ENCODE measurements around the gene NDUFA8. TPM values are rescaled to one million over a fixed set of nuclear protein-coding genes. Genes with fewer than 3 reads are reported as not detected.

The NDUFA8 gene
- total and polyA plus RNA-seq, 9 of the 15 experiments (the other 6 are each of a cell fraction or from before 2014, with no cell fraction given), result 105 to 212 (median 133) TPM

DNA sequence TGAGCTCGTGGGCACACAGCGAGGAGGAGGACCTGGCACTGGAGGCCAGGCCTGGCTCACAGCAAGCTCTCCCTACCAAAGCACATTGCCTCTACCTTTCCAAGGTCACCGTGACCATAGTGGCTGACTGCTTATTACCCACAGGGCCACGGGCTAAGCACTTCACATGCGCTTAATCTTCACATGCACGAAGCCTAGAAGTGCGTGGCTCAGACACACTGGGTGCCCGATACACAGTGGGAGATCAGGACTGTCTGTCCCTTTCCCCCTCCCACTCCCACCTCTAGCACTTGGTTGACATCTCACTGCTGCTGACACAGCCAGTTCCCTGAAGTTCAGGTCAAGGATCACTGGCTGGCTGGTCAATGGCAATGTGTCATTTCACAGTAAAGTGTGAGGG lies 45.6 kb upstream of the NDUFA8 start:
- H4K20me1 ChIP-seq (replicated peaks; ENCODE audit: control insufficient read depth, insufficient read depth, low read length), result 0 out of 2 replicates have a peak, but pooled peaks cover 4% of the 10 kb centered on the region
- no peak overlapping the region for H2AFZ ChIP-seq (ENCODE audit: low read depth, low read length)
- H3K4me1 ChIP-seq (replicated peaks in 1 of 2; ENCODE audit: control insufficient read depth in 2 of 2, insufficient read depth in 2 of 2, low read length in 2 of 2), result peaks cover 0 to 4% of the 10 kb centered on the region in 2 experiments; a peak in 1 of 5 replicates
- H3K27me3 ChIP-seq (ENCODE audit: control insufficient read depth in 2 of 2, insufficient read depth in 2 of 2, low read length in 2 of 2), result no peaks in the 10 kb centered on the region
- H3K36me3 ChIP-seq (ENCODE audit: control insufficient read depth, insufficient read depth, low read length), result peaks cover 46% of the 10 kb centered on the region; the same call in 2 of the 3 replicates
- no peaks in the 10 kb centered on the region for H3K9me3 ChIP-seq (replicated peaks; ENCODE audit: control insufficient read depth, insufficient read depth, low read depth, low read length)
- in situ Hi-C loops (cut with MboI) (no loop called here), intact Hi-C loops (cut with micrococcal nuclease) (no loop called here)
- no peak overlapping the region for H3K4me3 ChIP-seq
- ChIA-PET POLR2A (no interaction called here), CTCF (ENCODE audit: low intra/inter-chr PET ratio) (no interaction called here)
- no peak overlapping the region for H3K4me2 ChIP-seq (ENCODE audit: insufficient read depth, low read length)
- ATAC-seq, result no peak
- 96% methylated on average over 7 of the region's 8 CpGs for WGBS (ENCODE audit: insufficient coverage, low coverage, missing lambda C conversion rate)
- TF ChIP-seq PKNOX1 (IDR thresholded peaks at IDR 0.05) (no peak), BCOR (IDR thresholded peaks at IDR 0.05) (no peak), HEY1 (CRISPR knock-in tag; IDR thresholded peaks at IDR 0.05; ENCODE audit: borderline replicate concordance) (no peak), TARDBP (IDR thresholded peaks at IDR 0.05) (no peak)
- no peak for DNase-seq (ENCODE audit: extremely low read depth in 1 of 4, low spot score in 3 of 4)
- no peak for FAIRE-seq
- H3K27ac ChIP-seq (ENCODE audit: extremely low read depth, low read depth, low read length), result no peak overlapping the region
- no TSS peak for BruUV-seq (replicated peaks)
- H3K9me1 ChIP-seq (ENCODE audit: control insufficient read depth, insufficient read depth, low read length), result no peaks in the 10 kb centered on the region
- no peaks in the 10 kb centered on the region for H3K79me2 ChIP-seq (ENCODE audit: control insufficient read depth, insufficient read depth, low read length)
- H3K9ac ChIP-seq (ENCODE audit: insufficient read depth in 1 of 2, low read depth in 2 of 2, low read length in 2 of 2), result peak overlapping the region in 1 of 2 experiments; percentile 23; a peak in 1 of 4 replicates

DNA sequence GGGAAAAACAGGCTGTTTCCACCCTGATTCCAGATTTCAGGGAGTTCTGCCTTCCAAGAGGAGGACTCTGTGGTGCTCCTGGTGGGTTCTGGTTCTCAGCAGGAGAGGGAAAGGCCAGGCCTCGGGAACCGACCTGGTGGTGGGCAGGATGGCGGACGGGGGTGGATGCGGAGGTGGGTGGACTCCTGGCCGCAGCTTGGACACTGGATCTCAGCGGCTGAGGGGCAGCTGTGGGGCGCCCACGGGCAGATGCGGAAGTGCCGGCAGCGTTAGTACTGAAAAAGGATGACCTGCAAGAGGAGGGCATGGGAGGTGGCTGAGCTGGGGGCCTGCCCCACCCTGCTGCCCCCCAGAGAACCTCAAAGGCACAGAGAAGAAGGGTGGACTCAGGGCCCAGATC lies 44.9 kb upstream of the NDUFA8 start:
- Histone ChIP-seq H3K9me1 (ENCODE audit: control insufficient read depth, insufficient read depth, low read length) (no peaks in the 10 kb centered on the region), H3K9me3 (replicated peaks; ENCODE audit: control insufficient read depth, insufficient read depth, low read depth, low read length) (no peaks in the 10 kb centered on the region), H3K27ac (ENCODE audit: extremely low read depth, low read depth, low read length) (no peak overlapping the region), H3K79me2 (ENCODE audit: control insufficient read depth, insufficient read depth, low read length) (no peaks in the 10 kb centered on the region), H3K27me3 (ENCODE audit: control insufficient read depth in 2 of 2, insufficient read depth in 2 of 2, low read length in 2 of 2) (no peaks in the 10 kb centered on the region), H2AFZ (ENCODE audit: low read depth, low read length) (no peak overlapping the region), H3K4me3 (no peak overlapping the region), H3K36me3 (ENCODE audit: control insufficient read depth, insufficient read depth, low read length) (peaks cover 43% of the 10 kb centered on the region; the same call in 2 of the 3 replicates), H3K9ac (ENCODE audit: insufficient read depth in 1 of 2, low read depth in 2 of 2, low read length in 2 of 2) (no peak overlapping the region), H3K4me1 (replicated peaks in 1 of 2; ENCODE audit: control insufficient read depth in 2 of 2, insufficient read depth in 2 of 2, low read length in 2 of 2) (peaks cover 0 to 3% of the 10 kb centered on the region in 2 experiments; a peak in 1 of 5 replicates), H3K4me2 (ENCODE audit: insufficient read depth, low read length) (no peak overlapping the region), H4K20me1 (replicated peaks; ENCODE audit: control insufficient read depth, insufficient read depth, low read length) (0 out of 2 replicates have a peak, but pooled peaks cover 4% of the 10 kb centered on the region)
- BruUV-seq (replicated peaks), result no TSS peak
- FAIRE-seq, result no peak
- no peak for TF ChIP-seq MAFG (tag; conservative IDR thresholded peaks at IDR 0.05)
- TF ChIP-seq ZNF431 (CRISPR knock-in tag; IDR thresholded peaks at IDR 0.05), result no peak
- TF ChIP-seq ZBTB7A (IDR thresholded peaks at IDR 0.05; ENCODE audit: borderline replicate concordance, control insufficient read depth, low read depth, low read length), result no peak
- no peak for TF ChIP-seq MYBL2 (IDR thresholded peaks at IDR 0.05; ENCODE audit: low read depth)
- TF ChIP-seq MYBL2 (CRISPR knock-in tag; IDR thresholded peaks at IDR 0.05; ENCODE audit: borderline replicate concordance), result no peak
- TF ChIP-seq, protein P1, sequence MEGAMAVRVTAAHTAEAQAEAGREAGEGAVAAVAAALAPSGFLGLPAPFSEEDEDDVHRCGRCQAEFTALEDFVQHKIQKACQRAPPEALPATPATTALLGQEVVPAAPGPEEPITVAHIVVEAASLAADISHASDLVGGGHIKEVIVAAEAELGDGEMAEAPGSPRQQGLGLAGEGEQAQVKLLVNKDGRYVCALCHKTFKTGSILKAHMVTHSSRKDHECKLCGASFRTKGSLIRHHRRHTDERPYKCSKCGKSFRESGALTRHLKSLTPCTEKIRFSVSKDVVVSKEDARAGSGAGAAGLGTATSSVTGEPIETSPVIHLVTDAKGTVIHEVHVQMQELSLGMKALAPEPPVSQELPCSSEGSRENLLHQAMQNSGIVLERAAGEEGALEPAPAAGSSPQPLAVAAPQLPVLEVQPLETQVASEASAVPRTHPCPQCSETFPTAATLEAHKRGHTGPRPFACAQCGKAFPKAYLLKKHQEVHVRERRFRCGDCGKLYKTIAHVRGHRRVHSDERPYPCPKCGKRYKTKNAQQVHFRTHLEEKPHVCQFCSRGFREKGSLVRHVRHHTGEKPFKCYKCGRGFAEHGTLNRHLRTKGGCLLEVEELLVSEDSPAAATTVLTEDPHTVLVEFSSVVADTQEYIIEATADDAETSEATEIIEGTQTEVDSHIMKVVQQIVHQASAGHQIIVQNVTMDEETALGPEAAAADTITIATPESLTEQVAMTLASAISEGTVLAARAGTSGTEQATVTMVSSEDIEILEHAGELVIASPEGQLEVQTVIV (CRISPR knock-in tag; IDR thresholded peaks at IDR 0.05; ENCODE audit: borderline replicate concordance), result no peak
- CTCF ChIA-PET (ENCODE audit: low intra/inter-chr PET ratio), result no interaction called here
- ATAC-seq, result no peak
- DNase-seq (ENCODE audit: extremely low read depth in 1 of 4, low spot score in 3 of 4), result no peak
- intact Hi-C loops (cut with micrococcal nuclease) (no loop called here), in situ Hi-C loops (cut with MboI) (no loop called here)
- WGBS (ENCODE audit: insufficient coverage, low coverage, missing lambda C conversion rate), result 97% methylated on average over 6 of the region's 12 CpGs
- POLR2A ChIA-PET, result no interaction called here

Data from K562 (cell line).